T-cell (primary cell): Measurements from ENCODE around the gene PPP4R1. TPM values are rescaled to one million over a fixed set of nuclear protein-coding genes. Genes with fewer than 3 reads are reported as not detected.
"Not testable (repeated sequence)": the region's sequence is repeated elsewhere in the genome, so short reads cannot be mapped to it uniquely, and the experiment has no call there.

Source experiments
- ATAC-seq, 4 experiments: fragments of 200-7000 bp in 3 of 4; fragments of 150-1000 bp in 1 of 4; cut with Tn5 transposase; replicated peaks in 1 of 4; 1 replicate in 3 of 4; 2 replicates in 1 of 4; pipeline ENCODE4 v1.10.0; 2021; ENCODE audit warnings: moderate library complexity in 3 of 4, mild to moderate bottlenecking in 2 of 4, moderate number of reproducible peaks in 1 of 4
- CTCF ChIA-PET, 2 donors: fragments of 300-600 bp; sonication (Branson Sonifier 250); formaldehyde crosslinking; loops; one replicate each; lab custom pipeline; 2022; ENCODE audit warnings: antibody characterized with exemption in 2 of 2; lab: Charles Lee
- POLR2A ChIA-PET, 2 donors: fragments of 300-600 bp; sonication (Branson Sonifier 250); formaldehyde crosslinking; loops; one replicate each; lab custom pipeline; 2022; ENCODE audit warnings: antibody characterized with exemption in 2 of 2; lab: Charles Lee
- DNase-seq, 35 experiments: peaks; one replicate each; pipeline versions ENCODE4 v3.0.0 to v3.0.0-alpha.2; 2013 to 2023
- H3K27ac ChIP-seq: one replicate; pipeline ENCODE4 v1.5.1; 2013; ENCODE audit warnings: low read length
- H3K27me3 ChIP-seq, 2 experiments: replicated peaks in 1 of 2; 1 replicate in 1 of 2; 2 replicates in 1 of 2; pipeline versions ENCODE4 v1.6.1 to v1.7.0; 2013; ENCODE audit warnings: low read length in 1 of 2, mixed read lengths in 1 of 2; ENCODE audit not compliant: control insufficient read depth in 2 of 2, insufficient read depth in 2 of 2; ENCODE audit errors: extremely low read depth in 1 of 2
- H3K36me3 ChIP-seq, 2 donors: 1 replicate in 1 of 2; 2 replicates in 1 of 2; pipeline versions ENCODE4 v1.6.1 to v1.7.0; 2013; ENCODE audit warnings: low read length in 1 of 2; ENCODE audit not compliant: control insufficient read depth in 2 of 2, insufficient read depth in 1 of 2; ENCODE audit errors: extremely low read depth in 1 of 2
- H3K4me1 ChIP-seq, 2 experiments: 1 replicate in 1 of 2; 2 replicates in 1 of 2; pipeline versions ENCODE4 v1.6.1 to v1.7.0; 2013; ENCODE audit warnings: low read length in 2 of 2, mixed read lengths in 1 of 2; ENCODE audit not compliant: insufficient read depth in 2 of 2, control insufficient read depth in 1 of 2; ENCODE audit errors: extremely low read depth in 1 of 2
- H3K4me3 ChIP-seq, 2 donors: 1 replicate in 1 of 2; 2 replicates in 1 of 2; pipeline versions ENCODE4 v1.5.1 to v1.7.0; 2013; ENCODE audit warnings: mild to moderate bottlenecking in 2 of 2, low read length in 1 of 2, moderate library complexity in 1 of 2; ENCODE audit not compliant: control insufficient read depth in 1 of 2; ENCODE audit errors: extremely low read depth in 1 of 2
- H3K9me3 ChIP-seq: 2 replicates; pipeline ENCODE4 v1.7.0; 2013
- H3K27ac Mint-ChIP-seq, 2 donors: one replicate each; pipeline ENCODE4 v1.8.0; 2020 to 2021; ENCODE audit warnings: mild to moderate bottlenecking in 2 of 2, mixed read lengths in 2 of 2
- H3K27me3 Mint-ChIP-seq, 2 donors: one replicate each; pipeline ENCODE4 v1.8.0; 2021 to 2022; ENCODE audit warnings: mixed read lengths in 2 of 2
- H3K36me3 Mint-ChIP-seq: one replicate; pipeline ENCODE4 v1.8.0; 2021; ENCODE audit warnings: mixed read lengths
- H3K4me1 Mint-ChIP-seq, 3 donors: one replicate each; pipeline ENCODE4 v1.8.0; 2020 to 2022; ENCODE audit warnings: mixed read lengths in 3 of 3, mild to moderate bottlenecking in 1 of 3
- H3K4me3 Mint-ChIP-seq, 3 donors: one replicate each; pipeline ENCODE4 v1.8.0; 2020 to 2022; ENCODE audit warnings: mild to moderate bottlenecking in 3 of 3, mixed read lengths in 3 of 3, moderate library complexity in 3 of 3
- H3K9me3 Mint-ChIP-seq, 3 donors: one replicate each; pipeline ENCODE4 v1.8.0; 2020 to 2022; ENCODE audit warnings: mixed read lengths in 3 of 3
- WGBS: methylation state at CpG from one replicate; pipeline ENCODE4 v1.1.5; 2013; ENCODE audit warnings: missing lambda C conversion rate; ENCODE audit not compliant: insufficient coverage; 5-methylcytosine and 5-hydroxymethylcytosine counted together
- total RNA-seq, 35 experiments: library from RNA in 6 of 35; stranded (reverse) in 6 of 35; fragments of 120-200 nt in 1 of 35; gene quantifications; one replicate each; pipeline versions ENCODE4 v1.2.1 to v1.2.4 and lab custom pipeline; 2013 to 2026

The PPP4R1 gene
- total RNA-seq, 5 donors from 2014 or later (not counting 1 experiment from before 2014, with no cell fraction given) = 31.5 to 54.7 (median 44.4) TPM

GRCh38 chr18:9612215-9612830 lies 2.0 kb downstream of the PPP4R1 start:
- Histone ChIP-seq H3K27ac (no peak overlapping the region), H3K4me3 (no peak overlapping the region), H3K4me1 (peaks cover 10 to 11% of the 10 kb centered on the region in 2 experiments), H3K27me3 (no peaks in the 10 kb centered on the region), H3K9me3 (no peaks in the 10 kb centered on the region), H3K36me3 (peaks cover 0 to 4% of the 10 kb centered on the region in 2 donors)
- H3K36me3 Mint-ChIP-seq = peaks cover 10% of the 10 kb centered on the region
- POLR2A ChIA-PET = interaction anchor here in 1 of 2 donors (0.7 kb wide), 1 partner anchor 424 kb away, joined by 6 read pairs; no protein-coding TSS in a partner anchor
- no peaks in the 10 kb centered on the region for H3K27me3 Mint-ChIP-seq
- H3K9me3 Mint-ChIP-seq = no peaks in the 10 kb centered on the region
- H3K4me1 Mint-ChIP-seq = peaks cover 45 to 57% (median 50%) of the 10 kb centered on the region in 3 donors
- DNase-seq (peak in 24 of 35 experiments; percentile 2 to 68 (median 18)), ATAC-seq (peak; percentile 52 to 67 (median 58))
- CTCF ChIA-PET = interaction anchor here in 1 of 2 donors (0.5 to 1.0 kb wide), 3 partner anchors 15 to 74 kb away, joined by 3 to 4 read pairs (median 3); no protein-coding TSS in a partner anchor
- H3K27ac Mint-ChIP-seq = peak overlapping the region; percentile 4 to 92
- peak overlapping the region; percentile 89 to 95 (median 92) for H3K4me3 Mint-ChIP-seq
- WGBS = no CpG with 5 or more reads among the region's 3 CpGs

- ChIA-PET POLR2A (interaction anchor here in 1 of 2 donors (0.5 kb wide), 1 partner anchor 9 kb away, joined by 3 read pairs; no protein-coding TSS in a partner anchor), CTCF (no interaction called here)
- Mint-ChIP-seq H3K9me3 (no peaks in the 10 kb centered on the region), H3K27me3 (no peaks in the 10 kb centered on the region), H3K4me1 (peaks cover 49 to 59% (median 57%) of the 10 kb centered on the region in 3 donors), H3K36me3 (peaks cover 10% of the 10 kb centered on the region), H3K4me3 (no peak overlapping the region), H3K27ac (no peak overlapping the region)
- no peaks in the 10 kb centered on the region for H3K9me3 ChIP-seq
- H3K27ac ChIP-seq = no peak overlapping the region
- H3K4me1 ChIP-seq = peaks cover 4 to 11% of the 10 kb centered on the region in 2 experiments
- ATAC-seq = no peak
- no peaks in the 10 kb centered on the region for H3K27me3 ChIP-seq
- 94% methylated on average over 2 of the region's 7 CpGs for WGBS
- H3K36me3 ChIP-seq = peaks cover 0 to 4% of the 10 kb centered on the region in 2 donors
- H3K4me3 ChIP-seq = no peak overlapping the region
- no peak for DNase-seq
These were observed 5.2 kb downstream of the PPP4R1 start for GRCh38 chr18:9609190-9609589.

GRCh38 chr18:9608728-9609127 lies 5.6 kb downstream of the PPP4R1 start:
- WGBS = no CpG with 5 or more reads among the region's 1 CpG

GRCh38 chr18:9608298-9608697 lies 6.1 kb downstream of the PPP4R1 start:
- DNase-seq (no peak), ATAC-seq (no peak)
- Mint-ChIP-seq H3K9me3 (no peaks in the 10 kb centered on the region), H3K27me3 (no peaks in the 10 kb centered on the region), H3K36me3 (peaks cover 10% of the 10 kb centered on the region), H3K27ac (no peak overlapping the region), H3K4me3 (no peak overlapping the region), H3K4me1 (peaks cover 47 to 56% (median 52%) of the 10 kb centered on the region in 3 donors)
- Histone ChIP-seq H3K36me3 (peaks cover 0 to 4% of the 10 kb centered on the region in 2 donors), H3K27me3 (no peaks in the 10 kb centered on the region), H3K9me3 (no peaks in the 10 kb centered on the region), H3K4me3 (no peak overlapping the region), H3K4me1 (peaks cover 0 to 9% of the 10 kb centered on the region in 2 experiments), H3K27ac (no peak overlapping the region)
- POLR2A ChIA-PET = no interaction called here
- CTCF ChIA-PET = interaction anchor here in 1 of 2 donors (0.9 kb wide), 1 partner anchor 11 kb away, joined by 4 read pairs; no protein-coding TSS in a partner anchor

More at GRCh38 chr18:9608728-9609127, 5.6 kb downstream of the PPP4R1 start:
- Histone ChIP-seq H3K4me1 (peaks cover 3 to 11% of the 10 kb centered on the region in 2 experiments), H3K27me3 (no peaks in the 10 kb centered on the region), H3K36me3 (peaks cover 0 to 4% of the 10 kb centered on the region in 2 donors), H3K27ac (no peak overlapping the region), H3K4me3 (no peak overlapping the region), H3K9me3 (no peaks in the 10 kb centered on the region)
- peaks cover 10% of the 10 kb centered on the region for H3K36me3 Mint-ChIP-seq
- no peaks in the 10 kb centered on the region for H3K9me3 Mint-ChIP-seq
- H3K27ac Mint-ChIP-seq = no peak overlapping the region
- ChIA-PET POLR2A (no interaction called here), CTCF (no interaction called here)
- peaks cover 50 to 60% (median 56%) of the 10 kb centered on the region in 3 donors for H3K4me1 Mint-ChIP-seq
- no peaks in the 10 kb centered on the region for H3K27me3 Mint-ChIP-seq
- ATAC-seq (no peak), DNase-seq (no peak)
- H3K4me3 Mint-ChIP-seq = no peak overlapping the region

- H3K36me3 Mint-ChIP-seq = peaks cover 13% of the 10 kb centered on the region
- H3K27me3 ChIP-seq, H3K27ac Mint-ChIP-seq, POLR2A ChIA-PET, H3K4me3 ChIP-seq, H3K27me3 Mint-ChIP-seq, CTCF ChIA-PET, H3K27ac ChIP-seq, ATAC-seq, H3K36me3 ChIP-seq, H3K9me3 ChIP-seq, H3K4me3 Mint-ChIP-seq, H3K9me3 Mint-ChIP-seq, DNase-seq, H3K4me1 ChIP-seq: not testable (repeated sequence)
- peaks cover 36 to 44% (median 40%) of the 10 kb centered on the region in 3 donors for H3K4me1 Mint-ChIP-seq
- WGBS = 85% methylated on average over 2 of the region's 5 CpGs
These were observed 7.2 kb downstream of the PPP4R1 start for GRCh38 chr18:9607111-9607510.

GRCh38 chr18:9606039-9606438 lies 8.3 kb downstream of the PPP4R1 start:
- DNase-seq (no peak), ATAC-seq (no peak)
- H3K27ac ChIP-seq = no peak overlapping the region
- H3K9me3 ChIP-seq = no peaks in the 10 kb centered on the region
- no CpG with 5 or more reads among the region's 3 CpGs for WGBS
- ChIA-PET POLR2A (no interaction called here), CTCF (no interaction called here)
- Mint-ChIP-seq H3K27ac (no peak overlapping the region), H3K36me3 (peaks cover 11% of the 10 kb centered on the region), H3K9me3 (no peaks in the 10 kb centered on the region), H3K27me3 (no peaks in the 10 kb centered on the region), H3K4me3 (no peak overlapping the region), H3K4me1 (peaks cover 30 to 37% (median 35%) of the 10 kb centered on the region in 3 donors)
- H3K36me3 ChIP-seq = peaks cover 0 to 1% of the 10 kb centered on the region in 2 donors
- no peaks in the 10 kb centered on the region for H3K27me3 ChIP-seq
- H3K4me1 ChIP-seq = peaks cover 0 to 2% of the 10 kb centered on the region in 2 experiments
- H3K4me3 ChIP-seq = no peak overlapping the region
